ENCODE measurements around the gene FHL3. TPM values are rescaled to one million over a fixed set of nuclear protein-coding genes. Genes with fewer than 3 reads are reported as not detected.
A peak's percentile ranks its signal among the peaks of the same experiment; 100 is the strongest.

FHL3 gene
- total and polyA plus RNA-seq, 4 donors, result 29.9 to 67.9 (median 48.2) TPM

DNA sequence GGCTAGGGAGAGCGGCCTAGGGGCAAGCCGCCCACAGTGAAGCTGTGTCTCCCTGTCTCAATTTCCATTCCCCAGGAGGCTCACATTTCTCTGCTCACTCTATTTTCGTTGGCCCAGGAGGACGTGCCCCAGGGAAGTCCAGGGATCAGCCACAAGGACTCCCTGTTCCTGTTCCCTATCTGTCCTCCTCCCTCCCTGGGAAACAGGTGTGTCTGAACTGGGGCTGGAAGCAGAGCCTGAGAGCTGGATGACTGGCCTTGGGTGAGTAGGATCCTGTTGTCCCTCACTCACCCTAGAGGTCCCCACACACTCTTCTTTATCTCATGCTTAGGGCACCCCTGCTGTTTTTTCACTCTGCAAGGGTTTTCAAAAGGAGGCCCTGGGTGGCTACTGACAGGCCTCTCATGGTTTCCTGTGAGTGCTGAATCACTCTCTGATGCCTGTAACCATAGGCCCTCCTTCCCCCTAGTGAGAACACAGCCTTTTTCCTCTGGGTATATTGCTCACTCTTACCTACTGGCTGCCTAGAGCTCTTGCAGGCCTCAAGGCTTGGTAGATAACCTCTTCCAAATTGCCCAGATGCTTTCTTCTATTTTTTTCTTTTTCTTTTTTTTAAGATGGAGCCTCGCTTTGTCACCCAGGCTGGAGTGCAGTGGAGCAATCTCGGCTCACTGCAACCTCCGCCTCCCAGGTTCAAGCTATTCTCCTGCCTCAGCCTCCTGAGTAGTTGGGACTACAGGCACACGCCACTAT is 4.0 kb upstream of the FHL3 start:
- DNase-seq (peak; percentile 24 to 35), ATAC-seq (ENCODE audit: low FRiP score) (no peak)
- H3K27me3 ChIP-seq (ENCODE audit: control insufficient read depth in 1 of 2, insufficient read depth in 2 of 2, low read length in 1 of 2), result no peaks in the 10 kb centered on the region
- 67 to 71% methylated on average over 8 of the region's 8 CpGs for WGBS, 2 donors
- no peaks in the 10 kb centered on the region for H3K4me1 ChIP-seq (ENCODE audit: control insufficient read depth in 1 of 2, insufficient read depth in 2 of 2, low read length in 2 of 2)
- no peaks in the 10 kb centered on the region for H3K9me3 ChIP-seq (ENCODE audit: control insufficient read depth, low read length)
- H3K36me3 ChIP-seq (ENCODE audit: control insufficient read depth in 1 of 2, insufficient read depth in 2 of 2, low read length in 1 of 2), result no peaks in the 10 kb centered on the region
- no peak overlapping the region for H3K4me3 ChIP-seq (ENCODE audit: low read length in 2 of 2)
- intact Hi-C loops (cut with DNase I), result no loop called here
- peak overlapping the region in 1 of 2 donors; percentile 1 for H3K27ac ChIP-seq (ENCODE audit: low read depth in 1 of 2, low read length in 2 of 2)

DNA sequence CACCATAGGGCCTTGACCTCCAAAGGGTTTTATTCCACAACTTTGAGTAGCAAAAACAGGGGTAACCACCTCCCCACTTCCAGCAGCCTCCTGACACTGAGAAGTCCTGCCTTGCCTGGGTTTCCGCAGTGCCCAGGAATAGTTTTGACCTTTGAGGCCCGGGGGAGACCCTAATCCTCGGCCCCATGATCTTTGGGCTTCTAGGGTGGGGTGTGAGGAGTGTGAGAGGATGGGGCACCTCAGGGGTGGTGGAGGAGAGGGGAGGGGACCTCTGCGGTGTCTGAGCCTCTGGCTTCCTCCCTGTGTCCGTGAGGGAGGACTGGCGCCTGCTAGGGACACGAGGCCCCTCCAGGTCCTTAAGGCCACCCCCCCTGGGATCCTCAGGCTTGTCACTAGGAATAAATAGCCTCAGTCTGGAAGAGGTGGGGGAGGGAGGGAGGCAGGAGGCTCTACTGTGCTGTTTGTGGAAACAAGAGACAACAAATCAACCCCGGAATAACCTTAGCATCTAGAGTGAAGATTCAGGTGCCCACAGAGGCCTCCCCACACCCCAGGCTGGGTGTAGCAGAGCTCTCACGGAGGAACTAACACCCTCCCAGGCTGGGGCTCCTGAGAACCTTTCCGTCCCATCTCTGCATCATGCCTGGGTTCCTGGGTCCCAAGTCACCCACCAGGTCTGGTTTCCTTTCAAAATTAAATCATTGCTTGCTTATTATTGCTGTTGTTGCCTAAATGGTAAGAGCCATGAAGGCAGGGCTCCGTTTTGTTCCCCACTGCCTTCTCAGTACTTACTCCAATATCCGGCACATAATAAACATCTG is 904 bp upstream of the FHL3 start:
- ATAC-seq (ENCODE audit: low FRiP score) (peak; percentile 11), DNase-seq (peak; percentile 53 to 56)
- WGBS, 2 donors, result 73 to 74% methylated on average over 12 of the region's 12 CpGs
- H3K27ac ChIP-seq (ENCODE audit: low read depth in 1 of 2, low read length in 2 of 2), result peak overlapping the region; percentile 1 to 15
- H3K9me3 ChIP-seq (ENCODE audit: control insufficient read depth, low read length), result no peaks in the 10 kb centered on the region
- intact Hi-C loops (cut with DNase I), result no loop called here
- H3K27me3 ChIP-seq (ENCODE audit: control insufficient read depth in 1 of 2, insufficient read depth in 2 of 2, low read length in 1 of 2), result no peaks in the 10 kb centered on the region
- no peaks in the 10 kb centered on the region for H3K36me3 ChIP-seq (ENCODE audit: control insufficient read depth in 1 of 2, insufficient read depth in 2 of 2, low read length in 1 of 2)
- no peak overlapping the region for H3K4me3 ChIP-seq (ENCODE audit: low read length in 2 of 2)
- peaks cover 0 to 2% of the 10 kb centered on the region in 2 donors for H3K4me1 ChIP-seq (ENCODE audit: control insufficient read depth in 1 of 2, insufficient read depth in 2 of 2, low read length in 2 of 2)

- WGBS, 2 donors, result 1 to 2% methylated on average over 26 of the region's 26 CpGs
These were observed 818 bp downstream of the FHL3 start for GRCh38 chr1:38004284-38005108.

DNA sequence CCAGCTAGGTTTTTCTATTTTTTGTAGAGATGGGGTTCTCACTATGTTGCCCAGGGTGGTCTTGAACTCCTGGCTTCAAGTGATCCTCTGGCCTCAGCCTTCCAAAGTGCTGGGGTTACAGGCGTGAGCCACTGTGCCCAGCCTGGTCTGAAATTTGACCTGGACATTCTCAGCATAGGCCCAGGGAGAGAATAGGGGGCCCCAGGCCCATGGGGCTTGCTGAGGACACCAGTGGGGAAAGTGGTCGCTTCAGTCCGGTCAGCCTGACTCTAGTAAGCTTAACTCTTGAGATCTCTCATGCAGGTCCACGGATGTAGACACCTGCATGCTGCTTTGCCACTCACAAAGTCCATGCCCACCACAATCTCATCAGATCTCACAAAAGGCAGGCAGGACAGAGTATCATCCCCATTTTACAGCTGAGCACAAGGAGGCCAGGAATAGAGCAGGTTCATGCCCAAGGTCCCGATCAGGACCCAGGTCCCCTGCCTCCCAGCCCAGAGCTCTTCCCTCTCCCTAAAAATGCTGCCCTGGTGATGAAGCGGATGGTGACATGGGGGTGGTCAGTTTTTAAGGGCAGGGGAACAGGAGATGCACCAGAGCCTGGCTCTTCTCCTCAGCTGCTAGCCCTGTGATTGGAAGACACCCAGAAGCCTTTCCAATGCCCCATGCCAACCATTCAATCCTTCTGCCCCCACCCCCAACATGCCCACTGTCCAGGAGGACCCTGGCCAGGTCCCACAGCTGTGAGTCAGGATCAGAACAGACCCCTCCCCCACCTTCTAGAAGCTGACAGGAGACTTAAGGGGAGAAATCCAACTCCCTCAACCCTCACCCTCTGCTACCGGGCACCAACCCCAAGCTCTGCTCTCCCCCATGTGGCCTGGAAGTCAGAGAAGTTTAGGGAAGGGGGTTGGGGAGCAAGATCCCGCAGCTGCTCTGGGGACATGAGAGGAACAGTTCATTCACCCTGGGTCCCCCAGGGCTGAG is 1.8 kb downstream of the FHL3 start:
- no peak for ATAC-seq (ENCODE audit: low FRiP score)
- Histone ChIP-seq H3K4me3 (ENCODE audit: low read length in 2 of 2) (peak overlapping the region; percentile 91 to 98), H3K27me3 (ENCODE audit: control insufficient read depth in 1 of 2, insufficient read depth in 2 of 2, low read length in 1 of 2) (no peaks in the 10 kb centered on the region), H3K36me3 (ENCODE audit: control insufficient read depth in 1 of 2, insufficient read depth in 2 of 2, low read length in 1 of 2) (no peaks in the 10 kb centered on the region), H3K4me1 (ENCODE audit: control insufficient read depth in 1 of 2, insufficient read depth in 2 of 2, low read length in 2 of 2) (peaks cover 2 to 6% of the 10 kb centered on the region in 2 donors), H3K9me3 (ENCODE audit: control insufficient read depth, low read length) (no peaks in the 10 kb centered on the region), H3K27ac (ENCODE audit: low read depth in 1 of 2, low read length in 2 of 2) (peak overlapping the region; percentile 38 to 58)
- 48 to 54% methylated on average over 8 of the region's 8 CpGs for WGBS, 2 donors
- peak; percentile 49 to 68 for DNase-seq
- intact Hi-C loops (cut with DNase I), result no loop called here

More at GRCh38 chr1:38004284-38005108, 818 bp downstream of the FHL3 start:
- H3K27me3 ChIP-seq (ENCODE audit: control insufficient read depth in 1 of 2, insufficient read depth in 2 of 2, low read length in 1 of 2), result no peaks in the 10 kb centered on the region
- ATAC-seq (ENCODE audit: low FRiP score) (no peak), DNase-seq (peak; percentile 46 to 74)
- H3K4me3 ChIP-seq (ENCODE audit: low read length in 2 of 2), result peak overlapping the region; percentile 91 to 98
- no peaks in the 10 kb centered on the region for H3K9me3 ChIP-seq (ENCODE audit: control insufficient read depth, low read length)
- peaks cover 2 to 6% of the 10 kb centered on the region in 2 donors for H3K4me1 ChIP-seq (ENCODE audit: control insufficient read depth in 1 of 2, insufficient read depth in 2 of 2, low read length in 2 of 2)
- intact Hi-C loops (cut with DNase I), result no loop called here
- no peaks in the 10 kb centered on the region for H3K36me3 ChIP-seq (ENCODE audit: control insufficient read depth in 1 of 2, insufficient read depth in 2 of 2, low read length in 1 of 2)
- peak overlapping the region; percentile 46 to 58 for H3K27ac ChIP-seq (ENCODE audit: low read depth in 1 of 2, low read length in 2 of 2)

DNA sequence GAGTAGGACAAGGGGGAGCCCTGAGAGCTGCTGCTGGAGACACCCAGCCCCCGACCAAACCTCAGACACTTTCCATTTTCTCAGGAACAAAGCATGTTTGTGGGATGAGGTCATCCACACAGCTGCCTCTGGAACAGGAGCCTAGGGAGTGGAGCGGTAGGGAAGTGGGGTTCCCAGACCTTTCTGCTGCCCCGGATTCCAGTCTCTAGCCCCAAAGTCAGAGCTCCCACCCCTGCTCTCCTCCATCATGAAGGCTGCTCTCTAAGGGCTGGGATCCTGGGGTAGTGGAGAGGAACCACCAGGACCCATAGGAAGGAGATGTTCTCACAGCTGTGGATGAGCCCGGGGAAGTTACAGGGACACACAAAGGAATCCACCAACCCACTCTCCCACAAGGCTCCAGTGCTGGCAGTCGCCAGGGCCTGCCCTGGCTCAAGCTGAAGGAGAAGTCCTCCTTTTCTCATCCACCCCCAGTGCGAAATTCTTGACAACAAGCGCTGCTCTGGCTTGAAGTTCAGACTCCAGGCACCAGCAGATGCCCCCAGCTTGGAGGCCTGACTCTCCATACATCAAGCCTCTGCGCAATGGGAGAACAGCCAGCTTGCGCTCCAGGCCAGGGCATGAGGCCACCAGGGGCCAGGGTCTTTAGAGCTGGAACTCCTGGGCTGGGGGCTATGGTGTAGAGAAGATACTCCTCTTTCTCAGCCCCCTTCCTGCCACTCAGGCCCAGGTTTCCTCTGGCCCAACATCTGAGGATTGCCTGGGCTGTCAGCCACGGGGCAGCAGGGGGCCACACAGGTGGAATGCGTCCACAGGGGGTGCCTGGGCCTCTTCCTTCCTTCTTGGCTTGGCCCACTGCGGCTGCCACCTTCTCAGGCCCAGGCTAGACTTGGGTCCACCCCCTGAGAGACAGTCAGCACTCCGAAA is 4.5 kb downstream of the FHL3 start:
- WGBS, 2 donors, result 16 to 24% methylated on average over 13 of the region's 13 CpGs
- ATAC-seq (ENCODE audit: low FRiP score) (peak; percentile 0), DNase-seq (peak; percentile 68 to 74)
- Histone ChIP-seq H3K27ac (ENCODE audit: low read depth in 1 of 2, low read length in 2 of 2) (peak overlapping the region; percentile 90 to 94), H3K27me3 (ENCODE audit: control insufficient read depth in 1 of 2, insufficient read depth in 2 of 2, low read length in 1 of 2) (no peaks in the 10 kb centered on the region), H3K4me1 (ENCODE audit: control insufficient read depth in 1 of 2, insufficient read depth in 2 of 2, low read length in 2 of 2) (peaks cover 2 to 6% of the 10 kb centered on the region in 2 donors), H3K4me3 (ENCODE audit: low read length in 2 of 2) (no peak overlapping the region), H3K36me3 (ENCODE audit: control insufficient read depth in 1 of 2, insufficient read depth in 2 of 2, low read length in 1 of 2) (no peaks in the 10 kb centered on the region), H3K9me3 (ENCODE audit: control insufficient read depth, low read length) (no peaks in the 10 kb centered on the region)
- intact Hi-C loops (cut with DNase I), result no loop called here

GRCh38 chr1:38000233-38000528 is 5.1 kb downstream of the FHL3 start:
- 25 to 33% methylated on average over 2 of the region's 2 CpGs for WGBS, 2 donors
- H3K4me1 ChIP-seq (ENCODE audit: control insufficient read depth in 1 of 2, insufficient read depth in 2 of 2, low read length in 2 of 2), result peaks cover 2 to 6% of the 10 kb centered on the region in 2 donors
- no peak overlapping the region for H3K4me3 ChIP-seq (ENCODE audit: low read length in 2 of 2)
- intact Hi-C loops (cut with DNase I), result no loop called here
- no peaks in the 10 kb centered on the region for H3K9me3 ChIP-seq (ENCODE audit: control insufficient read depth, low read length)
- H3K27me3 ChIP-seq (ENCODE audit: control insufficient read depth in 1 of 2, insufficient read depth in 2 of 2, low read length in 1 of 2), result no peaks in the 10 kb centered on the region
- ATAC-seq (ENCODE audit: low FRiP score) (no peak), DNase-seq (no peak)
- peak overlapping the region; percentile 90 to 94 for H3K27ac ChIP-seq (ENCODE audit: low read depth in 1 of 2, low read length in 2 of 2)
- H3K36me3 ChIP-seq (ENCODE audit: control insufficient read depth in 1 of 2, insufficient read depth in 2 of 2, low read length in 1 of 2), result no peaks in the 10 kb centered on the region

DNA sequence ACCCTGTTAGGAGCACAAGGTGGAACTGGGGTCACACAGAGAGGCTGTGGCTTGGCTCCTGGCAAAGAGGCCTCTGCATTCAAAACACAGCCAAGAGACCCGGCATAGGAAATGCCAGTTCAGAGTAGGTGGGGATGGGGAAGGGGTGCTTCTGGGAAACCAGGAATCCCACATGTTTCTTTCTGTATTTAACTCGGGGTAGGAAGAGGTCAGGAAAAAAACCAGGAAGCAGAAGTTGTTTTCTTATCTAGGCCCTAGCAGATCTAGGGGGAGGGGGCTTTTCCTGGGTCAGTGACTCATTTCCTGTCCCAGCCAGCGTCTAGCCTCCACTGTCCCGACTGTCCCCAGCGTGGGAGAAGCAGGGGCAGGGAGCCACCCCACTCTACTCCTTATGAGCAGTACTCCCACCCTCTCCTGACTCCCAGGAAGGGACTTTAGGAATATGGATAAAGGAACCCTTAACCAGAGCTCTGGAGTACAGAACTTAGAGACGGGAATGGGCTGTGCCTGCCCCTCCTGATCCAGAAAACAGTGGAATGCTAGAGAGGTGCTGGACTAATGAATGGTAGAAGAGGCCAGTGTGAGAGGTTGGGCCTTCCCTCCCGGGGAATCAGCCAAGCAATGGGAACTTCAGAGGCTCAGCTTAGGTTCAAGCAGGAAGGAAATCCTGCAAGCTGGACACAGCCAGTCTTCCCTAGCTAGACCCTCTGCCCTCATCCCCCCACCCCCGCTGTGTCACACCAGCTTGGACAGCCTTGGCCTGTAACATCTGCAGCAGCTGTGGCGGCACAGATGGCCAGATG is 5.7 kb downstream of the FHL3 start:
- DNase-seq, result peak; percentile 83
- 4 to 5% methylated on average over 9 of the region's 9 CpGs for WGBS, 2 donors
- H3K4me3 ChIP-seq (ENCODE audit: low read length in 2 of 2), result no peak overlapping the region

More for the DNA sequence above, 5.7 kb downstream of the FHL3 start:
- ATAC-seq (ENCODE audit: low FRiP score), result no peak
- Histone ChIP-seq H3K4me1 (ENCODE audit: control insufficient read depth in 1 of 2, insufficient read depth in 2 of 2, low read length in 2 of 2) (peaks cover 2 to 6% of the 10 kb centered on the region in 2 donors), H3K9me3 (ENCODE audit: control insufficient read depth, low read length) (no peaks in the 10 kb centered on the region), H3K36me3 (ENCODE audit: control insufficient read depth in 1 of 2, insufficient read depth in 2 of 2, low read length in 1 of 2) (no peaks in the 10 kb centered on the region), H3K27me3 (ENCODE audit: control insufficient read depth in 1 of 2, insufficient read depth in 2 of 2, low read length in 1 of 2) (no peaks in the 10 kb centered on the region), H3K27ac (ENCODE audit: low read depth in 1 of 2, low read length in 2 of 2) (peak overlapping the region; percentile 90 to 94)
- intact Hi-C loops (cut with DNase I), result loop anchor here in 1 of 2 donors (10.0 kb wide), 1 partner anchor 525 kb away; the partner anchor contains the start of gene ZC3H12A

Measured in aorta (tissue), 5 donors.